Thymus (tissue), 2 donors: ENCODE data around the gene ZNF699. TPM values are rescaled to one million over a fixed set of nuclear protein-coding genes. Genes with fewer than 3 reads are reported as not detected.

Experiments used
- polyA plus RNA-seq: library from polyadenylated mRNA; stranded (reverse); fragments of 200-250 nt; gene quantifications from one replicate; pipeline ENCODE4 v1.2.3, GENCODE V29; 2013
- total RNA-seq: library from RNA; stranded (reverse); fragments of 120-200 nt; gene quantifications from one replicate; pipeline ENCODE4 v1.2.4, GENCODE V29; 2013
- donor health status: healthy.

ZNF699 gene
- total and polyA plus RNA-seq, 2 donors: 1.8 to 4.5 TPM

Other genes with a start within 250 kb of the ZNF699 start
- gene OR1M1, start 222.8 kb downstream of the ZNF699 start, total RNA-seq: not detected
- under 0.01 TPM for gene OR1M1, start 222.8 kb downstream of the ZNF699 start, polyA plus RNA-seq
- not detected for gene OR7G2, start 202.4 kb downstream of the ZNF699 start, total RNA-seq
- gene OR7G2, start 202.4 kb downstream of the ZNF699 start, polyA plus RNA-seq: 0.02 TPM
- not detected for gene OR7G1, start 194.1 kb downstream of the ZNF699 start, total RNA-seq
- not detected for gene OR7G1, start 194.1 kb downstream of the ZNF699 start, polyA plus RNA-seq
- not detected for gene OR7G3, start 182.9 kb downstream of the ZNF699 start, total RNA-seq
- gene OR7G3, start 182.9 kb downstream of the ZNF699 start, polyA plus RNA-seq: not detected
- 24.8 TPM for gene ZNF317, start 169.4 kb downstream of the ZNF699 start, total RNA-seq
- 44.2 TPM for gene ZNF317, start 169.4 kb downstream of the ZNF699 start, polyA plus RNA-seq
- gene OR7D2, start 130.9 kb downstream of the ZNF699 start, total RNA-seq: under 0.01 TPM
- gene OR7D2, start 130.9 kb downstream of the ZNF699 start, polyA plus RNA-seq: 0.07 TPM
- gene OR7D4, start 90.2 kb downstream of the ZNF699 start, total RNA-seq: not detected
- 0.02 TPM for gene OR7D4, start 90.2 kb downstream of the ZNF699 start, polyA plus RNA-seq
- not detected for gene OR7E24, start 58.9 kb downstream of the ZNF699 start, total RNA-seq
- not detected for gene OR7E24, start 58.9 kb downstream of the ZNF699 start, polyA plus RNA-seq
- gene ZNF559, start 14.3 kb upstream of the ZNF699 start, total RNA-seq: 27.7 TPM
- 72.1 TPM for gene ZNF559, start 14.3 kb upstream of the ZNF699 start, polyA plus RNA-seq
- gene ZNF177, start 53.2 kb upstream of the ZNF699 start, total RNA-seq: 2.9 TPM
- 13.8 TPM for gene ZNF177, start 53.2 kb upstream of the ZNF699 start, polyA plus RNA-seq
- gene ZNF266, start 125.7 kb upstream of the ZNF699 start, total RNA-seq: 25.7 TPM
- 151 TPM for gene ZNF266, start 125.7 kb upstream of the ZNF699 start, polyA plus RNA-seq
- 0.05 TPM for gene ZNF560, start 188.8 kb upstream of the ZNF699 start, total RNA-seq
- 0.21 TPM for gene ZNF560, start 188.8 kb upstream of the ZNF699 start, polyA plus RNA-seq
- 11.1 TPM for gene ZNF426, start 228.8 kb upstream of the ZNF699 start, total RNA-seq
- 5.0 TPM for gene ZNF426, start 228.8 kb upstream of the ZNF699 start, polyA plus RNA-seq